ENCODE data around the gene ATG7. TPM values are rescaled to one million over a fixed set of nuclear protein-coding genes. Genes with fewer than 3 reads are reported as not detected.

Gene ATG7
- polyA plus RNA-seq, 2 of the 4 experiments (the other 2 are of a cell fraction), result 27.2 to 41.2 TPM

DNA sequence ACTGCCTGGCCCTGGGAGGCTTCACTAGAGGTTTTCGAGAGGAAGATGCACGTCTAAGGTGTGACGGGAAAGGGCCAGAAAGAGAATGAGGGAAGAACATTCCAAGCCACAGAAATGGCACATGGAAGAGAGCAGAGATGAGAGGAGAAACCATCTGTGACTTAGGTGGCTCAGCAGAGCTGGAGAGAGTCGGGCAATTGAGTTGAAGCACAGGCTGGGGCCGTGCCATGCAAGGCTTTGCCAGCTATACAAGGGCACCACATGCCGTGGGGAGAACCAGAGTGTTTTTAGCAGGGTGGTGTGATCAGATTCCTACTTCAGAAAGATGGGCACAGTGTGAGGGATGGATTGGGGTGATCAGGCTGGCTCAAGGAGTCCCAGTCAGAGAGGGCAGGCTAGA lies 245.4 kb downstream of the ATG7 start:
- peak in 1 of 2 experiments; percentile 15; a peak in 1 of 6 replicates for ATAC-seq

DNA sequence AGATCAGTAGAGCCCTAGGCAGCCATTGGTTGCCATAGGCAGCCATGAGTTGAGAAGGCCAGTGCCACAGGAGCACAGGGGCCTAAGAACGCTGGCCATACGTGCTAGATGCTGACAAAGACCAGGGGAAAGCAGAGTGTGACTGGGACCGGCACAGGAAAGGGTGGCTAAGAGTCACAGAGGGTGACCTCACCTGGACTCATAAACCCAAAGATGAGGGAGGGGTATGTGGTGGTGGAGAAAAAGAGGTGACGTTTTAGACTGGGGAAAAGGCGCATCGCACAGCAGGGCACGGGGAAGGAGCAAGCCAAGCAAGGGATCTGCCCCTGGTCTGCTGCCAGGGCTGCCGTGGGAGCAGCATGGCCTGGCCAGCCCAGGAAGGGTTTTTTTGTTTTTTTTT lies 249.0 kb downstream of the ATG7 start:
- ChIA-PET CTCF (no interaction called here), POLR2A (no interaction called here)
- 95% methylated on average over 8 of the region's 8 CpGs for WGBS (ENCODE audit: missing lambda C conversion rate)
- Histone ChIP-seq H3K4me1 (no peaks in the 10 kb centered on the region), H3K9me3 (no peaks in the 10 kb centered on the region), H3K4me3 (no peak overlapping the region), H3K4me2 (no peak overlapping the region), H3K27ac (no peak overlapping the region)
- FAIRE-seq (no peak), DNase-seq (ENCODE audit: low read depth in 1 of 2, low spot score in 1 of 2) (no peak), ATAC-seq (no peak; a peak in 1 of 6 replicates)
- TF ChIP-seq KDM1A (IDR thresholded peaks at IDR 0.05; ENCODE audit: low read depth) (no peak), JUN (IDR thresholded peaks at IDR 0.05) (no peak), HOXB13 (CRISPR knock-in tag; IDR thresholded peaks at IDR 0.05; ENCODE audit: low read depth) (no peak), EHMT2 (IDR thresholded peaks at IDR 0.05; ENCODE audit: low read depth) (no peak), RFX5 (IDR thresholded peaks at IDR 0.05) (no peak), RNF2 (IDR thresholded peaks at IDR 0.05; ENCODE audit: borderline replicate concordance, low read depth) (no peak), RCOR1 (IDR thresholded peaks at IDR 0.05; ENCODE audit: low read depth, low read length) (no peak), CHD2 (IDR thresholded peaks at IDR 0.05; ENCODE audit: low read length, partially characterized antibody) (no peak), JUNB (IDR thresholded peaks at IDR 0.05) (no peak)
- TF ChIP-seq, protein P1, sequence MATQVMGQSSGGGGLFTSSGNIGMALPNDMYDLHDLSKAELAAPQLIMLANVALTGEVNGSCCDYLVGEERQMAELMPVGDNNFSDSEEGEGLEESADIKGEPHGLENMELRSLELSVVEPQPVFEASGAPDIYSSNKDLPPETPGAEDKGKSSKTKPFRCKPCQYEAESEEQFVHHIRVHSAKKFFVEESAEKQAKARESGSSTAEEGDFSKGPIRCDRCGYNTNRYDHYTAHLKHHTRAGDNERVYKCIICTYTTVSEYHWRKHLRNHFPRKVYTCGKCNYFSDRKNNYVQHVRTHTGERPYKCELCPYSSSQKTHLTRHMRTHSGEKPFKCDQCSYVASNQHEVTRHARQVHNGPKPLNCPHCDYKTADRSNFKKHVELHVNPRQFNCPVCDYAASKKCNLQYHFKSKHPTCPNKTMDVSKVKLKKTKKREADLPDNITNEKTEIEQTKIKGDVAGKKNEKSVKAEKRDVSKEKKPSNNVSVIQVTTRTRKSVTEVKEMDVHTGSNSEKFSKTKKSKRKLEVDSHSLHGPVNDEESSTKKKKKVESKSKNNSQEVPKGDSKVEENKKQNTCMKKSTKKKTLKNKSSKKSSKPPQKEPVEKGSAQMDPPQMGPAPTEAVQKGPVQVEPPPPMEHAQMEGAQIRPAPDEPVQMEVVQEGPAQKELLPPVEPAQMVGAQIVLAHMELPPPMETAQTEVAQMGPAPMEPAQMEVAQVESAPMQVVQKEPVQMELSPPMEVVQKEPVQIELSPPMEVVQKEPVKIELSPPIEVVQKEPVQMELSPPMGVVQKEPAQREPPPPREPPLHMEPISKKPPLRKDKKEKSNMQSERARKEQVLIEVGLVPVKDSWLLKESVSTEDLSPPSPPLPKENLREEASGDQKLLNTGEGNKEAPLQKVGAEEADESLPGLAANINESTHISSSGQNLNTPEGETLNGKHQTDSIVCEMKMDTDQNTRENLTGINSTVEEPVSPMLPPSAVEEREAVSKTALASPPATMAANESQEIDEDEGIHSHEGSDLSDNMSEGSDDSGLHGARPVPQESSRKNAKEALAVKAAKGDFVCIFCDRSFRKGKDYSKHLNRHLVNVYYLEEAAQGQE (IDR thresholded peaks at IDR 0.05), result no peak
- TF ChIP-seq, protein P2, sequence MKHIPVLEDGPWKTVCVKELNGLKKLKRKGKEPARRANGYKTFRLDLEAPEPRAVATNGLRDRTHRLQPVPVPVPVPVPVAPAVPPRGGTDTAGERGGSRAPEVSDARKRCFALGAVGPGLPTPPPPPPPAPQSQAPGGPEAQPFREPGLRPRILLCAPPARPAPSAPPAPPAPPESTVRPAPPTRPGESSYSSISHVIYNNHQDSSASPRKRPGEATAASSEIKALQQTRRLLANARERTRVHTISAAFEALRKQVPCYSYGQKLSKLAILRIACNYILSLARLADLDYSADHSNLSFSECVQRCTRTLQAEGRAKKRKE (CRISPR knock-in tag; IDR thresholded peaks at IDR 0.05; ENCODE audit: low read depth), result no peak
- TF ChIP-seq, protein P3, sequence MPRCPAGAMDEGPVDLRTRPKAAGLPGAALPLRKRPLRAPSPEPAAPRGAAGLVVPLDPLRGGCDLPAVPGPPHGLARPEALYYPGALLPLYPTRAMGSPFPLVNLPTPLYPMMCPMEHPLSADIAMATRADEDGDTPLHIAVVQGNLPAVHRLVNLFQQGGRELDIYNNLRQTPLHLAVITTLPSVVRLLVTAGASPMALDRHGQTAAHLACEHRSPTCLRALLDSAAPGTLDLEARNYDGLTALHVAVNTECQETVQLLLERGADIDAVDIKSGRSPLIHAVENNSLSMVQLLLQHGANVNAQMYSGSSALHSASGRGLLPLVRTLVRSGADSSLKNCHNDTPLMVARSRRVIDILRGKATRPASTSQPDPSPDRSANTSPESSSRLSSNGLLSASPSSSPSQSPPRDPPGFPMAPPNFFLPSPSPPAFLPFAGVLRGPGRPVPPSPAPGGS (IDR thresholded peaks at IDR 0.05), result no peak
- TF ChIP-seq, protein P4, sequence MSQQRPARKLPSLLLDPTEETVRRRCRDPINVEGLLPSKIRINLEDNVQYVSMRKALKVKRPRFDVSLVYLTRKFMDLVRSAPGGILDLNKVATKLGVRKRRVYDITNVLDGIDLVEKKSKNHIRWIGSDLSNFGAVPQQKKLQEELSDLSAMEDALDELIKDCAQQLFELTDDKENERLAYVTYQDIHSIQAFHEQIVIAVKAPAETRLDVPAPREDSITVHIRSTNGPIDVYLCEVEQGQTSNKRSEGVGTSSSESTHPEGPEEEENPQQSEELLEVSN (IDR thresholded peaks at IDR 0.05; ENCODE audit: borderline replicate concordance, low read depth), result no peak

More for the DNA sequence above, 245.4 kb downstream of the ATG7 start:
- WGBS (ENCODE audit: missing lambda C conversion rate), result 86% methylated on average over 6 of the region's 6 CpGs
- Histone ChIP-seq H3K9me3 (no peaks in the 10 kb centered on the region), H3K4me3 (no peak overlapping the region), H3K4me1 (peaks cover 3% of the 10 kb centered on the region; the same call in 1 of the 3 replicates), H3K27ac (no peak overlapping the region), H3K4me2 (no peak overlapping the region)
- POLR2A ChIA-PET, result no interaction called here
- FAIRE-seq, result no peak
- DNase-seq (ENCODE audit: low read depth in 1 of 2, low spot score in 1 of 2), result no peak
- TF ChIP-seq JUN (IDR thresholded peaks at IDR 0.05) (no peak), POLR2AphosphoS2 (conservative IDR thresholded peaks at IDR 0.05; ENCODE audit: low read length) (no peak)
- TF ChIP-seq, protein P5, sequence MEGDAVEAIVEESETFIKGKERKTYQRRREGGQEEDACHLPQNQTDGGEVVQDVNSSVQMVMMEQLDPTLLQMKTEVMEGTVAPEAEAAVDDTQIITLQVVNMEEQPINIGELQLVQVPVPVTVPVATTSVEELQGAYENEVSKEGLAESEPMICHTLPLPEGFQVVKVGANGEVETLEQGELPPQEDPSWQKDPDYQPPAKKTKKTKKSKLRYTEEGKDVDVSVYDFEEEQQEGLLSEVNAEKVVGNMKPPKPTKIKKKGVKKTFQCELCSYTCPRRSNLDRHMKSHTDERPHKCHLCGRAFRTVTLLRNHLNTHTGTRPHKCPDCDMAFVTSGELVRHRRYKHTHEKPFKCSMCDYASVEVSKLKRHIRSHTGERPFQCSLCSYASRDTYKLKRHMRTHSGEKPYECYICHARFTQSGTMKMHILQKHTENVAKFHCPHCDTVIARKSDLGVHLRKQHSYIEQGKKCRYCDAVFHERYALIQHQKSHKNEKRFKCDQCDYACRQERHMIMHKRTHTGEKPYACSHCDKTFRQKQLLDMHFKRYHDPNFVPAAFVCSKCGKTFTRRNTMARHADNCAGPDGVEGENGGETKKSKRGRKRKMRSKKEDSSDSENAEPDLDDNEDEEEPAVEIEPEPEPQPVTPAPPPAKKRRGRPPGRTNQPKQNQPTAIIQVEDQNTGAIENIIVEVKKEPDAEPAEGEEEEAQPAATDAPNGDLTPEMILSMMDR (IDR thresholded peaks at IDR 0.05), result no peak
- TF ChIP-seq, protein P3 (IDR thresholded peaks at IDR 0.05), result no peak
- CTCF ChIA-PET, result no interaction called here

Data from A549 (cell line).